ENCODE measurements around the gene CTNNA1.

DNA sequence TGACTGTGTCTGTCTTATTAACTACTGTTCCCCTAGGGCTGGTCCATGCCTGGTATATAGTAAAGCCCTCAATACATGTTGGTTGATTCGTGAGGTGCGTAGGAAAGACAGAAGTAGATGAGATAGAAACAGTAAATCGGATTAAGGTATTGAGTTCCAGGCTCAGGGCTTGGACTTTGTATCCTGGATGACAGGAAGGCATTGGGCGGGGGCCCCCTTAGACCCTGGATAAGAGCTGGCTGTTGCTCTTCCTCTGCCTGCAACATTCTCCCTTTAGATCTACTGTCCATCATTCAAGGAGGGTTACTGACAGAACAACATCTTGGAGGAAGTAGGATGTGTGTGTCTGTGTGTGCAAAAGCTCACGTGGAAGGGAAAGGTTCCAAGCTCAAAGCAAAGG is 31.2 kb upstream of the CTNNA1 start:
- TF ChIP-seq, protein P1, sequence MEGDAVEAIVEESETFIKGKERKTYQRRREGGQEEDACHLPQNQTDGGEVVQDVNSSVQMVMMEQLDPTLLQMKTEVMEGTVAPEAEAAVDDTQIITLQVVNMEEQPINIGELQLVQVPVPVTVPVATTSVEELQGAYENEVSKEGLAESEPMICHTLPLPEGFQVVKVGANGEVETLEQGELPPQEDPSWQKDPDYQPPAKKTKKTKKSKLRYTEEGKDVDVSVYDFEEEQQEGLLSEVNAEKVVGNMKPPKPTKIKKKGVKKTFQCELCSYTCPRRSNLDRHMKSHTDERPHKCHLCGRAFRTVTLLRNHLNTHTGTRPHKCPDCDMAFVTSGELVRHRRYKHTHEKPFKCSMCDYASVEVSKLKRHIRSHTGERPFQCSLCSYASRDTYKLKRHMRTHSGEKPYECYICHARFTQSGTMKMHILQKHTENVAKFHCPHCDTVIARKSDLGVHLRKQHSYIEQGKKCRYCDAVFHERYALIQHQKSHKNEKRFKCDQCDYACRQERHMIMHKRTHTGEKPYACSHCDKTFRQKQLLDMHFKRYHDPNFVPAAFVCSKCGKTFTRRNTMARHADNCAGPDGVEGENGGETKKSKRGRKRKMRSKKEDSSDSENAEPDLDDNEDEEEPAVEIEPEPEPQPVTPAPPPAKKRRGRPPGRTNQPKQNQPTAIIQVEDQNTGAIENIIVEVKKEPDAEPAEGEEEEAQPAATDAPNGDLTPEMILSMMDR (IDR thresholded peaks at IDR 0.05; ENCODE audit: extremely low read depth in 1 of 2, insufficient read depth in 1 of 2, low read depth in 1 of 2, low read length in 2 of 2) = no peak
- TF ChIP-seq JUN (IDR thresholded peaks at IDR 0.05; ENCODE audit: borderline replicate concordance, insufficient read depth, insufficient read length, low read depth) = no peak
- no peak for TF ChIP-seq POLR2A (IDR thresholded peaks at IDR 0.05; ENCODE audit: low read depth, low read length)
- TF ChIP-seq POLR2AphosphoS5 (IDR thresholded peaks at IDR 0.05; ENCODE audit: insufficient read depth, low read depth, low read length) = no peak
- TF ChIP-seq MYC (IDR thresholded peaks at IDR 0.05; ENCODE audit: low read depth, low read length) = no peak
- TF ChIP-seq EZH2 (IDR thresholded peaks at IDR 0.05; ENCODE audit: borderline replicate concordance, low read depth, low read length, severe bottlenecking) = no peak
- TF ChIP-seq, protein P2, sequence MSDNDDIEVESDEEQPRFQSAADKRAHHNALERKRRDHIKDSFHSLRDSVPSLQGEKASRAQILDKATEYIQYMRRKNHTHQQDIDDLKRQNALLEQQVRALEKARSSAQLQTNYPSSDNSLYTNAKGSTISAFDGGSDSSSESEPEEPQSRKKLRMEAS (IDR thresholded peaks at IDR 0.05; ENCODE audit: insufficient read depth, insufficient read length) = no peak

All from endothelial cell of umbilical vein (primary cell).